HepG2 (cell line): Measurements from ENCODE around the gene MILR1. TPM values are rescaled to one million over a fixed set of nuclear protein-coding genes. Genes with fewer than 3 reads are reported as not detected.

Experiments
- FOXJ3 ChIP-seq: sonication (generic); formaldehyde crosslinking; IDR thresholded peaks from 2 replicates; pipeline ENCODE4 v1.4.0; 2020; ENCODE audit warnings: missing genetic modification reagents, mild to moderate bottlenecking, borderline replicate concordance
- KDM4B ChIP-seq: sonication (generic); formaldehyde crosslinking; IDR thresholded peaks from 2 replicates; pipeline ENCODE4 v1.4.0; 2020; ENCODE audit warnings: missing genetic modification reagents
- MLX ChIP-seq: IDR thresholded peaks from 2 replicates; pipeline ENCODE4 v1.6.1; 2016
- NCOR1 ChIP-seq: fragments of 200-600 bp; sonication (generic); IDR thresholded peaks from 2 replicates; pipeline ENCODE4 v1.7.0; 2017; ENCODE audit warnings: antibody characterized with exemption, low read length, borderline replicate concordance
- PHF21A ChIP-seq: sonication (generic); formaldehyde crosslinking; IDR thresholded peaks from 2 replicates; pipeline ENCODE4 v1.5.0; 2020; ENCODE audit warnings: mild to moderate bottlenecking, missing genetic modification reagents
- PITX1 ChIP-seq: sonication (generic); formaldehyde crosslinking; IDR thresholded peaks from 2 replicates; pipeline ENCODE4 v1.5.1; 2020; ENCODE audit warnings: mild to moderate bottlenecking, missing genetic modification reagents
- POLR2AphosphoS5 ChIP-seq: IDR thresholded peaks from 2 replicates; pipeline ENCODE4 v1.6.1; 2012; ENCODE audit warnings: low read depth, low read length
- RARG ChIP-seq: sonication (generic); formaldehyde crosslinking; IDR thresholded peaks from 2 replicates; pipeline ENCODE4 v1.4.0; 2020; ENCODE audit warnings: low read depth, mild to moderate bottlenecking, missing genetic modification reagents
- SMC3 ChIP-seq: IDR thresholded peaks from 2 replicates; pipeline ENCODE4 v1.6.1; 2011; ENCODE audit warnings: low read length, improper control_type of control experiment
- SP5 ChIP-seq: IDR thresholded peaks from 2 replicates; pipeline ENCODE4 v1.6.1; 2016; ENCODE audit warnings: low read depth, borderline replicate concordance
- SRF ChIP-seq: IDR thresholded peaks from 2 replicates; pipeline ENCODE4 v1.6.1; 2011; ENCODE audit warnings: mild to moderate bottlenecking, low read depth, low read length, moderate library complexity
- ZNF430 ChIP-seq: sonication (generic); formaldehyde crosslinking; IDR thresholded peaks from 2 replicates; pipeline ENCODE4 v1.9.0; 2021; ENCODE audit warnings: mild to moderate bottlenecking, missing genetic modification reagents
- ZNF564 ChIP-seq: sonication (generic); formaldehyde crosslinking; IDR thresholded peaks from 2 replicates; pipeline ENCODE4 v1.8.1; 2023; ENCODE audit warnings: mild to moderate bottlenecking, missing genetic modification reagents
- ZNF567 ChIP-seq: sonication (generic); formaldehyde crosslinking; IDR thresholded peaks from 2 replicates; pipeline ENCODE4 v1.8.1; 2023; ENCODE audit warnings: mild to moderate bottlenecking, missing genetic modification reagents, borderline replicate concordance
- ZNF569 ChIP-seq: sonication (generic); formaldehyde crosslinking; IDR thresholded peaks from 2 replicates; pipeline ENCODE4 v1.5.0; 2020; ENCODE audit warnings: mild to moderate bottlenecking, missing genetic modification reagents, moderate library complexity, borderline replicate concordance
- ZSCAN25 ChIP-seq: sonication (generic); formaldehyde crosslinking; IDR thresholded peaks from 2 replicates; pipeline ENCODE4 v1.8.0; 2022; ENCODE audit warnings: mild to moderate bottlenecking, missing genetic modification reagents
- polyA plus RNA-seq, 8 experiments: library from polyadenylated mRNA; depleted of rRNA in 3 of 8; stranded (reverse) in 7 of 8; unstranded in 1 of 8; fragments of >200 nt; fragmentation: Illumina TruSeq in 4 of 8; extraction: Trizol in 4 of 8; gene quantifications; 2 replicates each; pipeline versions ENCODE4 v1.2.1 to v1.2.3, GENCODE V29; 2011 to 2016; ENCODE audit warnings: low read depth in 4 of 8, missing spikeins in 1 of 8, mixed read lengths in 1 of 8; ENCODE audit not compliant: insufficient read depth in 1 of 8
- total RNA-seq, 5 experiments: library from RNA; depleted of rRNA; stranded (reverse); fragments of >200 nt; fragmentation: Illumina TruSeq; extraction: Trizol; gene quantifications; 2 replicates each; pipeline ENCODE4 v1.2.3, GENCODE V29; 2016; ENCODE audit warnings: low read depth in 1 of 5
- TF ChIP-seq, protein P1 (sequence below): sonication (generic); formaldehyde crosslinking; IDR thresholded peaks from 2 replicates; pipeline ENCODE4 v1.8.1; 2023; ENCODE audit warnings: missing genetic modification reagents, inconsistent platforms, borderline replicate concordance
- TF ChIP-seq, protein P2 (sequence below): sonication (generic); formaldehyde crosslinking; IDR thresholded peaks from 2 replicates; pipeline ENCODE4 v1.8.0; 2022; ENCODE audit warnings: missing genetic modification reagents, low read depth, mild to moderate bottlenecking, borderline replicate concordance
- TF ChIP-seq, protein P3 (sequence below): sonication (generic); formaldehyde crosslinking; IDR thresholded peaks from 2 replicates; pipeline ENCODE4 v1.5.0; 2020; ENCODE audit warnings: mild to moderate bottlenecking, low read depth, missing genetic modification reagents, borderline replicate concordance
- TF ChIP-seq, protein P4 (sequence below): conservative IDR thresholded peaks from 2 replicates; pipeline ENCODE4 v1.6.1; 2018; ENCODE audit warnings: missing genetic modification reagents
- TF ChIP-seq, protein P5 (sequence below): sonication (generic); formaldehyde crosslinking; IDR thresholded peaks from 2 replicates; pipeline ENCODE4 v1.5.0; 2020; ENCODE audit warnings: mild to moderate bottlenecking, missing genetic modification reagents

MILR1 gene
- total and polyA plus RNA-seq, 2 of the 13 experiments (the other 11 are each of a cell fraction or from before 2014, with no cell fraction given), result 0.27 to 1.7 TPM

DNA sequence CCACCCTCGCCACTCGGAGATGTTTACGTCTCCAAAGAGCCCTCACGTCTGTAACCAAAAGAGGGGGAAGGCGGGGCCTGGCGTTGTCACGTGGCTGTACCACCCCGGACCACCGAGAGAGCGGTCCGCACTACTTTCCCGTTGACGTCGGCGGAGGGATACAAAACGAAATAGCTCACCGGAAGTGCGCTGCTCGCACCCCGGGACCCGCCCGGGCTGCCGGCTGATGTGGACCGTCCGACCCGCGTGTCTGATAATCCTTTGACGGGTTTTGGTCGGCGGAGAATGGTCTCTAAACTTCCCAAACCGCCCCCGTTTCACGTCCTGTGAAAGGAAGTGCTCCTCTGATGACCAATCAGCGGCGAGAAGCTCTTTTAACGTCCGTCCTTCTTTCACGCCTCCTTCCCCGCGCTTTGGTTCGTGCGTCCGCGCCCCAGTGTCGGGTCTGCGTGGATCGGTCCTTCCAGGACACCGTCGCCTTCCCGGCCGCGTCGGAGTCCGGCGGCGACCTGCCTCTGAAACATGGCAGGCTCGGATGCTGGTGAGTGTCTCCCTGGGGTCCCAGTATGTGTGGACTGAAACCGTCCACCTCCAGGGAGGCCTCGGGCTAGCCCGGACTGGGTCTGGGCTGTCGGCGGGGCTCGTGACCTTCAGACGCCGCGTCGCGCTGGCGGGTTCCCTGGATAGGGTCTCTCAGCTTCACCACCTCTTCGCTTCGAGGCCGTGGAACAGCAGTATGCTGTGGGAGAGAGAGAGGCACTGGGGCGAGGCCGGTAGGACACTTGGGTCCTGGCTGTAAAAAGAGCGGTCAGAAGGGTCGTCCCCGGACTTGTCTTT is 57.9 kb downstream of the MILR1 start, which contains the start of gene CEP95 (continued):
- TF ChIP-seq, protein P1, sequence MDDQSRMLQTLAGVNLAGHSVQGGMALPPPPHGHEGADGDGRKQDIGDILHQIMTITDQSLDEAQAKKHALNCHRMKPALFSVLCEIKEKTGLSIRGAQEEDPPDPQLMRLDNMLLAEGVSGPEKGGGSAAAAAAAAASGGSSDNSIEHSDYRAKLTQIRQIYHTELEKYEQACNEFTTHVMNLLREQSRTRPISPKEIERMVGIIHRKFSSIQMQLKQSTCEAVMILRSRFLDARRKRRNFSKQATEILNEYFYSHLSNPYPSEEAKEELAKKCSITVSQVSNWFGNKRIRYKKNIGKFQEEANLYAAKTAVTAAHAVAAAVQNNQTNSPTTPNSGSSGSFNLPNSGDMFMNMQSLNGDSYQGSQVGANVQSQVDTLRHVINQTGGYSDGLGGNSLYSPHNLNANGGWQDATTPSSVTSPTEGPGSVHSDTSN, result peak; percentile 48; the same call in 1 of the 2 replicates
- TF ChIP-seq, protein P2, sequence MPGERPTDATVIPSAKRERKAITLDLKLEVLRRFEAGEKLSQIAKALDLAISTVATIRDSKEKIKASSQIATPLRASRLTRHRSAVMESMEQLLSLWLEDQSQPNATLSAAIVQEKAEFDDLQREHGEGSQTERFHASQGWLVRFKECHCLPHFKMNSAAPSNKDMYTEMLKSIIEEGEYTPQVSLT, result no peak; the same call in 1 of the 2 replicates
- peak; percentile 91; the same call in 1 of the 2 replicates for TF ChIP-seq PITX1 (CRISPR knock-in tag)
- TF ChIP-seq ZNF430 (CRISPR knock-in tag), result peak; percentile 98
- TF ChIP-seq NCOR1, result peak; percentile 73; the same call in 1 of the 2 replicates
- TF ChIP-seq RARG (CRISPR knock-in tag), result no peak
- no peak for TF ChIP-seq ZSCAN25 (CRISPR knock-in tag)
- peak; percentile 80; the same call in 1 of the 2 replicates for TF ChIP-seq ZNF569
- TF ChIP-seq, protein P3, sequence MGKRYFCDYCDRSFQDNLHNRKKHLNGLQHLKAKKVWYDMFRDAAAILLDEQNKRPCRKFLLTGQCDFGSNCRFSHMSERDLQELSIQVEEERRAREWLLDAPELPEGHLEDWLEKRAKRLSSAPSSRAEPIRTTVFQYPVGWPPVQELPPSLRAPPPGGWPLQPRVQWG (CRISPR knock-in tag), result no peak; the same call in 1 of the 2 replicates
- TF ChIP-seq PHF21A (CRISPR knock-in tag), result peak; percentile 87
- peak; percentile 68; the same call in 1 of the 2 replicates for TF ChIP-seq ZNF567 (CRISPR knock-in tag)
- TF ChIP-seq POLR2AphosphoS5, result peak; percentile 78
- TF ChIP-seq, protein P4, sequence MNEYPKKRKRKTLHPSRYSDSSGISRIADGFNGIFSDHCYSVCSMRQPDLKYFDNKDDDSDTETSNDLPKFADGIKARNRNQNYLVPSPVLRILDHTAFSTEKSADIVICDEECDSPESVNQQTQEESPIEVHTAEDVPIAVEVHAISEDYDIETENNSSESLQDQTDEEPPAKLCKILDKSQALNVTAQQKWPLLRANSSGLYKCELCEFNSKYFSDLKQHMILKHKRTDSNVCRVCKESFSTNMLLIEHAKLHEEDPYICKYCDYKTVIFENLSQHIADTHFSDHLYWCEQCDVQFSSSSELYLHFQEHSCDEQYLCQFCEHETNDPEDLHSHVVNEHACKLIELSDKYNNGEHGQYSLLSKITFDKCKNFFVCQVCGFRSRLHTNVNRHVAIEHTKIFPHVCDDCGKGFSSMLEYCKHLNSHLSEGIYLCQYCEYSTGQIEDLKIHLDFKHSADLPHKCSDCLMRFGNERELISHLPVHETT (CRISPR knock-in tag), result peak; percentile 91
- TF ChIP-seq KDM4B (CRISPR knock-in tag), result peak; percentile 16; the same call in 1 of the 2 replicates
- TF ChIP-seq SP5, result no peak; the same call in 1 of the 2 replicates
- TF ChIP-seq SRF, result peak; percentile 70
- TF ChIP-seq SMC3, result no peak
- TF ChIP-seq, protein P5, sequence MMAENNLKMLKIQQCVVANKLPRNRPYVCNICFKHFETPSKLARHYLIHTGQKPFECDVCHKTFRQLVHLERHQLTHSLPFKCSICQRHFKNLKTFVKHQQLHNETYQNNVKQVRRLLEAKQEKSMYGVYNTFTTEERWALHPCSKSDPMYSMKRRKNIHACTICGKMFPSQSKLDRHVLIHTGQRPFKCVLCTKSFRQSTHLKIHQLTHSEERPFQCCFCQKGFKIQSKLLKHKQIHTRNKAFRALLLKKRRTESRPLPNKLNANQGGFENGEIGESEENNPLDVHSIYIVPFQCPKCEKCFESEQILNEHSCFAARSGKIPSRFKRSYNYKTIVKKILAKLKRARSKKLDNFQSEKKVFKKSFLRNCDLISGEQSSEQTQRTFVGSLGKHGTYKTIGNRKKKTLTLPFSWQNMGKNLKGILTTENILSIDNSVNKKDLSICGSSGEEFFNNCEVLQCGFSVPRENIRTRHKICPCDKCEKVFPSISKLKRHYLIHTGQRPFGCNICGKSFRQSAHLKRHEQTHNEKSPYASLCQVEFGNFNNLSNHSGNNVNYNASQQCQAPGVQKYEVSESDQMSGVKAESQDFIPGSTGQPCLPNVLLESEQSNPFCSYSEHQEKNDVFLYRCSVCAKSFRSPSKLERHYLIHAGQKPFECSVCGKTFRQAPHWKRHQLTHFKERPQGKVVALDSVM, result peak; percentile 37; the same call in 1 of the 2 replicates
- 0 out of 2 replicates have a peak, but pooled peaks have one; percentile 74 for TF ChIP-seq FOXJ3 (CRISPR knock-in tag)
- TF ChIP-seq MLX, result no peak; the same call in 1 of the 2 replicates
- peak; percentile 90 for TF ChIP-seq ZNF564 (CRISPR knock-in tag)
